GM18868 (cell line): ENCODE data around the gene PNMA3.
"Not testable (repeated sequence)": the region's sequence is repeated elsewhere in the genome, so short reads cannot be mapped to it uniquely, and the experiment has no call there.

Experiments
- ATAC-seq: cut with Tn5 transposase; IDR thresholded peaks from one replicate; pipeline ENCODE4 v1.9.1; 2021; ENCODE audit warnings: mild to moderate bottlenecking, moderate library complexity; ENCODE audit not compliant: unreplicated experiment

PNMA3 gene

GRCh38 chrX:153073331-153073730, 17.1 kb downstream of the PNMA3 start:
- ATAC-seq = not testable (repeated sequence)

- ATAC-seq = no peak
These were observed 18.1 kb downstream of the PNMA3 start for GRCh38 chrX:153074262-153074899.

- no peak for ATAC-seq
These were observed 18.7 kb downstream of the PNMA3 start for GRCh38 chrX:153074935-153075334.

GRCh38 chrX:153075366-153075765, 19.1 kb downstream of the PNMA3 start:
- ATAC-seq = no peak

- ATAC-seq = not testable (repeated sequence)
These were observed 21.3 kb downstream of the PNMA3 start for GRCh38 chrX:153077437-153078135.

GRCh38 chrX:153083238-153083923, 27.1 kb downstream of the PNMA3 start:
- ATAC-seq = not testable (repeated sequence)

- no peak for ATAC-seq
These were observed 46.1 kb downstream of the PNMA3 start for GRCh38 chrX:153102418-153102817.

GRCh38 chrX:153104959-153105358, 48.7 kb downstream of the PNMA3 start:
- ATAC-seq = not testable (repeated sequence)

GRCh38 chrX:153106092-153106801, 50.0 kb downstream of the PNMA3 start:
- ATAC-seq = not testable (repeated sequence)
